Gastroesophageal sphincter (tissue), 3 donors: Measurements from ENCODE around the gene PRKG1.

ENCODE experiments used
- EP300 ChIP-seq: sonication (generic); formaldehyde crosslinking; IDR thresholded peaks from one replicate; pipeline ENCODE4 v1.6.1; 2017; ENCODE audit warnings: antibody characterized with exemption, mild to moderate bottlenecking
- POLR2AphosphoS5 ChIP-seq: sonication (generic); formaldehyde crosslinking; IDR thresholded peaks from one replicate; pipeline ENCODE4 v1.6.1; 2017; ENCODE audit warnings: antibody characterized with exemption
- TF ChIP-seq, protein P1 (sequence below), 4 experiments: fragments of 200-600 bp in 2 of 4; fragments of 450-650 bp in 2 of 4; sonication (generic) in 1 of 4; IDR thresholded peaks; one replicate each; pipeline ENCODE4 v1.5.1; 2017 to 2019; ENCODE audit warnings: antibody characterized with exemption in 4 of 4, mild to moderate bottlenecking in 2 of 4, moderate library complexity in 2 of 4

- no peak for TF ChIP-seq EP300
- TF ChIP-seq, protein P1, sequence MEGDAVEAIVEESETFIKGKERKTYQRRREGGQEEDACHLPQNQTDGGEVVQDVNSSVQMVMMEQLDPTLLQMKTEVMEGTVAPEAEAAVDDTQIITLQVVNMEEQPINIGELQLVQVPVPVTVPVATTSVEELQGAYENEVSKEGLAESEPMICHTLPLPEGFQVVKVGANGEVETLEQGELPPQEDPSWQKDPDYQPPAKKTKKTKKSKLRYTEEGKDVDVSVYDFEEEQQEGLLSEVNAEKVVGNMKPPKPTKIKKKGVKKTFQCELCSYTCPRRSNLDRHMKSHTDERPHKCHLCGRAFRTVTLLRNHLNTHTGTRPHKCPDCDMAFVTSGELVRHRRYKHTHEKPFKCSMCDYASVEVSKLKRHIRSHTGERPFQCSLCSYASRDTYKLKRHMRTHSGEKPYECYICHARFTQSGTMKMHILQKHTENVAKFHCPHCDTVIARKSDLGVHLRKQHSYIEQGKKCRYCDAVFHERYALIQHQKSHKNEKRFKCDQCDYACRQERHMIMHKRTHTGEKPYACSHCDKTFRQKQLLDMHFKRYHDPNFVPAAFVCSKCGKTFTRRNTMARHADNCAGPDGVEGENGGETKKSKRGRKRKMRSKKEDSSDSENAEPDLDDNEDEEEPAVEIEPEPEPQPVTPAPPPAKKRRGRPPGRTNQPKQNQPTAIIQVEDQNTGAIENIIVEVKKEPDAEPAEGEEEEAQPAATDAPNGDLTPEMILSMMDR (IDR thresholded peaks at IDR 0.05), result no peak
- no peak for TF ChIP-seq POLR2AphosphoS5
Observed at GRCh38 chr10:52212802-52213201, 1138.5 kb downstream of the PRKG1 start.
